Natural killer cell (primary cell): ENCODE data around the gene LGMN. TPM values are rescaled to one million over a fixed set of nuclear protein-coding genes. Genes with fewer than 3 reads are reported as not detected.

Source experiments
- ATAC-seq, 3 donors: fragments of 150-1000 bp in 2 of 3; fragments of 200-7000 bp in 1 of 3; cut with Tn5 transposase; 1 replicate in 1 of 3; 2 replicates in 2 of 3; pipeline ENCODE4 v1.10.0; 2021; ENCODE audit warnings: mild to moderate bottlenecking in 2 of 3, moderate library complexity in 2 of 3
- DNase-seq, 2 donors: peaks; one replicate each; pipeline versions ENCODE4 v3.0.0 to v3.0.0-alpha.2; 2013 to 2021; ENCODE audit warnings: mixed read lengths in 1 of 2
- H3K27ac ChIP-seq: one replicate; pipeline ENCODE4 v1.5.1; 2013; ENCODE audit warnings: mild to moderate bottlenecking, low read length
- H3K27me3 ChIP-seq: one replicate; pipeline ENCODE4 v1.6.1; 2013; ENCODE audit warnings: low read length; ENCODE audit not compliant: control insufficient read depth, insufficient read depth
- H3K36me3 ChIP-seq: one replicate; pipeline ENCODE4 v1.6.1; 2013; ENCODE audit warnings: low read length; ENCODE audit not compliant: control insufficient read depth, insufficient read depth
- H3K4me1 ChIP-seq: one replicate; pipeline ENCODE4 v1.6.1; 2013; ENCODE audit warnings: low read length; ENCODE audit not compliant: control insufficient read depth, insufficient read depth
- H3K4me3 ChIP-seq: one replicate; pipeline ENCODE4 v1.5.1; 2013; ENCODE audit warnings: low read length
- H3K9me3 ChIP-seq: one replicate; pipeline ENCODE4 v1.6.1; 2013; ENCODE audit warnings: low read length; ENCODE audit not compliant: control insufficient read depth, insufficient read depth
- H3K27ac Mint-ChIP-seq, 2 donors: one replicate each; pipeline ENCODE4 v1.8.0; 2022; ENCODE audit warnings: mild to moderate bottlenecking in 2 of 2, mixed read lengths in 2 of 2, moderate library complexity in 1 of 2
- H3K27me3 Mint-ChIP-seq, 2 donors: one replicate each; pipeline ENCODE4 v1.8.0; 2022; ENCODE audit warnings: low read depth in 2 of 2, mixed read lengths in 2 of 2
- H3K36me3 Mint-ChIP-seq: one replicate; pipeline ENCODE4 v1.8.0; 2022; ENCODE audit warnings: mixed read lengths
- H3K4me1 Mint-ChIP-seq, 2 donors: one replicate each; pipeline ENCODE4 v1.8.0; 2022; ENCODE audit warnings: mixed read lengths in 2 of 2
- H3K4me3 Mint-ChIP-seq: one replicate; pipeline ENCODE4 v1.8.0; 2022; ENCODE audit warnings: mild to moderate bottlenecking, moderate library complexity, mixed read lengths
- H3K9me3 Mint-ChIP-seq, 2 donors: one replicate each; pipeline ENCODE4 v1.8.0; 2022; ENCODE audit warnings: mixed read lengths in 2 of 2
- WGBS: methylation state at CpG from one replicate; pipeline ENCODE4 v1.1.7; 2013; ENCODE audit warnings: missing lambda C conversion rate; ENCODE audit not compliant: insufficient coverage; 5-methylcytosine and 5-hydroxymethylcytosine counted together
- intact Hi-C: fragments of 100-400 bp; cut with micrococcal nuclease; formaldehyde crosslinking; loops from one replicate; pipeline ENCODE4 v1.14.2; 2022
- total RNA-seq, 4 donors: library from RNA; stranded (reverse); fragments of 120-200 nt in 1 of 4; gene quantifications; one replicate each; pipeline versions ENCODE4 v1.2.3 to v1.2.4, GENCODE V29; 2013 to 2022
- TF ChIP-seq, protein P1 (sequence below): fragments of 200-600 bp; IDR thresholded peaks from one replicate; pipeline ENCODE4 v1.8.0; 2022; ENCODE audit warnings: antibody characterized with exemption

The LGMN gene
- total RNA-seq, 3 donors from 2014 or later (not counting 1 experiment from before 2014, with no cell fraction given), result 0.39 to 6.1 (median 2.5) TPM

- intact Hi-C loops, result no loop called here
- peaks cover 24 to 28% of the 10 kb centered on the region in 2 donors for H3K4me1 Mint-ChIP-seq
- H3K27ac Mint-ChIP-seq, result no peak overlapping the region
- 91% methylated on average over 10 of the region's 10 CpGs for WGBS
- H3K36me3 Mint-ChIP-seq, result no peaks in the 10 kb centered on the region
- H3K36me3 ChIP-seq, result no peaks in the 10 kb centered on the region
- peaks cover 24% of the 10 kb centered on the region for H3K4me1 ChIP-seq
- ATAC-seq, result no peak
- DNase-seq, result no peak
- no peak overlapping the region for H3K4me3 Mint-ChIP-seq
- no peaks in the 10 kb centered on the region for H3K9me3 ChIP-seq
- H3K4me3 ChIP-seq, result no peak overlapping the region
- no peak overlapping the region for H3K27ac ChIP-seq
- peaks cover 18 to 20% of the 10 kb centered on the region in 2 donors for H3K27me3 Mint-ChIP-seq
- no peaks in the 10 kb centered on the region for H3K9me3 Mint-ChIP-seq
- no peaks in the 10 kb centered on the region for H3K27me3 ChIP-seq
- TF ChIP-seq, protein P1, sequence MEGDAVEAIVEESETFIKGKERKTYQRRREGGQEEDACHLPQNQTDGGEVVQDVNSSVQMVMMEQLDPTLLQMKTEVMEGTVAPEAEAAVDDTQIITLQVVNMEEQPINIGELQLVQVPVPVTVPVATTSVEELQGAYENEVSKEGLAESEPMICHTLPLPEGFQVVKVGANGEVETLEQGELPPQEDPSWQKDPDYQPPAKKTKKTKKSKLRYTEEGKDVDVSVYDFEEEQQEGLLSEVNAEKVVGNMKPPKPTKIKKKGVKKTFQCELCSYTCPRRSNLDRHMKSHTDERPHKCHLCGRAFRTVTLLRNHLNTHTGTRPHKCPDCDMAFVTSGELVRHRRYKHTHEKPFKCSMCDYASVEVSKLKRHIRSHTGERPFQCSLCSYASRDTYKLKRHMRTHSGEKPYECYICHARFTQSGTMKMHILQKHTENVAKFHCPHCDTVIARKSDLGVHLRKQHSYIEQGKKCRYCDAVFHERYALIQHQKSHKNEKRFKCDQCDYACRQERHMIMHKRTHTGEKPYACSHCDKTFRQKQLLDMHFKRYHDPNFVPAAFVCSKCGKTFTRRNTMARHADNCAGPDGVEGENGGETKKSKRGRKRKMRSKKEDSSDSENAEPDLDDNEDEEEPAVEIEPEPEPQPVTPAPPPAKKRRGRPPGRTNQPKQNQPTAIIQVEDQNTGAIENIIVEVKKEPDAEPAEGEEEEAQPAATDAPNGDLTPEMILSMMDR, result no peak
Measured at GRCh38 chr14:92703516-92703915, 44.9 kb downstream of the LGMN start.

DNA sequence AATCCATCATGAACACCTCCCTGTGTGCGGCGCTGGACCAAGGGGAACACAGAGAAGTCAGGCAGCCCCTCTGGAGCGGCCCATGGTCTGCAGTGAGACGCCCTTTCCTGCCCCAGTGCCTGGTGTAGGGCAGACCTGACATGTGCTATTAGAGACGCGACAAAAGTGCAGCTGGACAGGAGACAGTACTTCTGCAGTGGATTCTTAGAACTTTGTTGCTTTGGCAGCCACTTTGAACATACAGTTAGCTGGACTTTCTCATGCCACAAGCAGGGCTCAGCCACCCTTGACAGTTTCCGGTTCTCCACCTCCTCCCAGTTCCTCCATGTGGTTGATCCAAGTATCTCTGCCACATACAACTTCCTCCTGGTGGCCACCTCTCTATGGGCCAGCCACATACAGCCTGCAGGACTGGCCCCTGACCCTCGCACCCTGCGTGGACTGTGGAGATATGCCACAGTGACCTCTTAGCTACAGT, 45.9 kb downstream of the LGMN start:
- H3K4me1 Mint-ChIP-seq, result peaks cover 26 to 28% of the 10 kb centered on the region in 2 donors
- 67% methylated on average over 9 of the region's 9 CpGs for WGBS
- DNase-seq (no peak), ATAC-seq (no peak)
- no peak overlapping the region for H3K27ac ChIP-seq
- TF ChIP-seq, protein P1, result no peak
- H3K27me3 ChIP-seq, result no peaks in the 10 kb centered on the region
- H3K9me3 ChIP-seq, result no peaks in the 10 kb centered on the region
- intact Hi-C loops, result no loop called here
- H3K27ac Mint-ChIP-seq, result no peak overlapping the region
- H3K4me1 ChIP-seq, result peaks cover 24% of the 10 kb centered on the region
- peaks cover 18 to 20% of the 10 kb centered on the region in 2 donors for H3K27me3 Mint-ChIP-seq
- H3K36me3 ChIP-seq, result no peaks in the 10 kb centered on the region
- H3K4me3 Mint-ChIP-seq, result no peak overlapping the region
- no peaks in the 10 kb centered on the region for H3K9me3 Mint-ChIP-seq
- no peaks in the 10 kb centered on the region for H3K36me3 Mint-ChIP-seq
- no peak overlapping the region for H3K4me3 ChIP-seq

GRCh38 chr14:92701826-92702225, 46.6 kb downstream of the LGMN start:
- Mint-ChIP-seq H3K27ac (no peak overlapping the region), H3K27me3 (peaks cover 15 to 20% of the 10 kb centered on the region in 2 donors), H3K36me3 (no peaks in the 10 kb centered on the region), H3K4me3 (no peak overlapping the region), H3K9me3 (no peaks in the 10 kb centered on the region), H3K4me1 (peaks cover 28 to 31% of the 10 kb centered on the region in 2 donors)
- no peak for DNase-seq
- no peaks in the 10 kb centered on the region for H3K9me3 ChIP-seq
- H3K36me3 ChIP-seq, result no peaks in the 10 kb centered on the region
- ATAC-seq, result no peak
- intact Hi-C loops, result no loop called here
- H3K4me1 ChIP-seq, result peaks cover 24% of the 10 kb centered on the region
- H3K4me3 ChIP-seq, result no peak overlapping the region
- TF ChIP-seq, protein P1, result no peak
- no peak overlapping the region for H3K27ac ChIP-seq
- WGBS, result 97% methylated on average over 10 of the region's 10 CpGs
- H3K27me3 ChIP-seq, result no peaks in the 10 kb centered on the region

GRCh38 chr14:92698393-92698792, 50.0 kb downstream of the LGMN start:
- Histone ChIP-seq H3K4me3 (no peak overlapping the region), H3K4me1 (peaks cover 22% of the 10 kb centered on the region), H3K27ac (no peak overlapping the region), H3K36me3 (no peaks in the 10 kb centered on the region), H3K27me3 (no peaks in the 10 kb centered on the region), H3K9me3 (no peaks in the 10 kb centered on the region)
- H3K9me3 Mint-ChIP-seq, result no peaks in the 10 kb centered on the region
- H3K27me3 Mint-ChIP-seq, result peaks cover 4 to 9% of the 10 kb centered on the region in 2 donors
- DNase-seq (no peak), ATAC-seq (no peak)
- no peak overlapping the region for H3K27ac Mint-ChIP-seq
- TF ChIP-seq, protein P1, result no peak
- no peak overlapping the region for H3K4me3 Mint-ChIP-seq
- H3K4me1 Mint-ChIP-seq, result peaks cover 31 to 36% of the 10 kb centered on the region in 2 donors
- intact Hi-C loops, result no loop called here
- H3K36me3 Mint-ChIP-seq, result no peaks in the 10 kb centered on the region
